ENCODE data around the gene TMEM212.

The TMEM212 gene

GRCh38 chr3:171860830-171861535 is 17.8 kb downstream of the TMEM212 start:
- no peak for DNase-seq (ENCODE audit: low spot score)

GRCh38 chr3:171862392-171862791 is 19.2 kb downstream of the TMEM212 start:
- no peak for DNase-seq (ENCODE audit: low spot score)

- no peak for DNase-seq (ENCODE audit: low spot score)
Measured at GRCh38 chr3:171862993-171863521, 19.9 kb downstream of the TMEM212 start.

- DNase-seq (ENCODE audit: low spot score), result no peak
Measured at GRCh38 chr3:171863920-171864319, 20.8 kb downstream of the TMEM212 start.

GRCh38 chr3:171865191-171865865 is 22.2 kb downstream of the TMEM212 start:
- DNase-seq (ENCODE audit: low spot score), result no peak

GRCh38 chr3:171867981-171868380 is 24.8 kb downstream of the TMEM212 start:
- no peak for DNase-seq (ENCODE audit: low spot score)

- no peak for DNase-seq (ENCODE audit: low spot score)
Measured at GRCh38 chr3:171871392-171872274, 28.5 kb downstream of the TMEM212 start.

GRCh38 chr3:171873580-171873979 is 30.4 kb downstream of the TMEM212 start:
- DNase-seq (ENCODE audit: low spot score), result no peak

- no peak for DNase-seq (ENCODE audit: low spot score)
Measured at GRCh38 chr3:171874251-171874681, 31.1 kb downstream of the TMEM212 start.

- no peak for DNase-seq (ENCODE audit: low spot score)
Measured at GRCh38 chr3:171874879-171875278, 31.7 kb downstream of the TMEM212 start.

- no peak for DNase-seq (ENCODE audit: low spot score)
Measured at GRCh38 chr3:171875923-171876412, 32.8 kb downstream of the TMEM212 start.

- no peak for DNase-seq (ENCODE audit: low spot score)
Measured at GRCh38 chr3:171876680-171877147, 33.6 kb downstream of the TMEM212 start.

- no peak for DNase-seq (ENCODE audit: low spot score)
Measured at GRCh38 chr3:171878461-171879225, 35.5 kb downstream of the TMEM212 start.

- DNase-seq (ENCODE audit: low spot score), result no peak
Measured at GRCh38 chr3:171879472-171879871, 36.3 kb downstream of the TMEM212 start.

- no peak for DNase-seq (ENCODE audit: low spot score)
Measured at GRCh38 chr3:171880101-171880870, 37.1 kb downstream of the TMEM212 start.

GRCh38 chr3:171881251-171881650 is 38.1 kb downstream of the TMEM212 start:
- DNase-seq (ENCODE audit: low spot score), result no peak

GRCh38 chr3:171883257-171883892 is 40.2 kb downstream of the TMEM212 start:
- no peak for DNase-seq (ENCODE audit: low spot score)

- DNase-seq (ENCODE audit: low spot score), result no peak
Measured at GRCh38 chr3:171883893-171884279, 40.7 kb downstream of the TMEM212 start.

- DNase-seq (ENCODE audit: low spot score), result no peak
Measured at GRCh38 chr3:171888466-171888865, 45.3 kb downstream of the TMEM212 start.

- no peak for DNase-seq (ENCODE audit: low spot score)
Measured at GRCh38 chr3:171890398-171890797, 47.2 kb downstream of the TMEM212 start.
